HG02852 (cell line): ENCODE results near the gene CAVIN4.

Experiments used
- ATAC-seq: cut with Tn5 transposase; IDR thresholded peaks from one replicate; pipeline ENCODE4 v1.9.1; 2021; ENCODE audit warnings: mild to moderate bottlenecking, moderate library complexity; ENCODE audit not compliant: unreplicated experiment

The CAVIN4 gene

GRCh38 chr9:100577776-100578448 lies at the start of gene CAVIN4:
Gene CAVIN4, plus strand, starts transcription at chr9:100578079. Its CDS starts 65 bp downstream, at chr9:100578144.
- no peak for ATAC-seq

- ATAC-seq = no peak
These were observed 43.5 kb upstream of the CAVIN4 start for GRCh38 chr9:100534401-100534800.

GRCh38 chr9:100540327-100540726 lies 37.6 kb upstream of the CAVIN4 start:
- ATAC-seq = no peak

- ATAC-seq = no peak
These were observed 28.8 kb upstream of the CAVIN4 start for GRCh38 chr9:100549048-100549447.

- ATAC-seq = peak; percentile 41
These were observed 22.9 kb upstream of the CAVIN4 start for GRCh38 chr9:100554935-100555401.

- peak; percentile 82 for ATAC-seq
These were observed 22.4 kb upstream of the CAVIN4 start for GRCh38 chr9:100555471-100555870.

- no peak for ATAC-seq
These were observed 20.8 kb upstream of the CAVIN4 start for GRCh38 chr9:100557053-100557452.

GRCh38 chr9:100561256-100561655 lies 16.6 kb upstream of the CAVIN4 start:
- ATAC-seq = no peak

GRCh38 chr9:100567856-100568255 lies 10.0 kb upstream of the CAVIN4 start:
- no peak for ATAC-seq

GRCh38 chr9:100573655-100574260 lies 4.1 kb upstream of the CAVIN4 start:
- ATAC-seq = no peak

- ATAC-seq = no peak
These were observed 2.9 kb upstream of the CAVIN4 start for GRCh38 chr9:100575006-100575405.

- ATAC-seq = no peak
These were observed 2.0 kb upstream of the CAVIN4 start for GRCh38 chr9:100575765-100576386.

- no peak for ATAC-seq
These were observed 731 bp downstream of the CAVIN4 start for GRCh38 chr9:100578610-100579009.

GRCh38 chr9:100579665-100580064 lies 1.8 kb downstream of the CAVIN4 start:
- ATAC-seq = no peak

GRCh38 chr9:100580257-100580656 lies 2.4 kb downstream of the CAVIN4 start:
- no peak for ATAC-seq

GRCh38 chr9:100581081-100581480 lies 3.2 kb downstream of the CAVIN4 start:
- no peak for ATAC-seq

GRCh38 chr9:100581661-100582060 lies 3.8 kb downstream of the CAVIN4 start:
- ATAC-seq = no peak

GRCh38 chr9:100583014-100583802 lies 5.3 kb downstream of the CAVIN4 start:
- ATAC-seq = no peak

- no peak for ATAC-seq
These were observed 7.1 kb downstream of the CAVIN4 start for GRCh38 chr9:100584951-100585350.

GRCh38 chr9:100586093-100586492 lies 8.2 kb downstream of the CAVIN4 start:
- ATAC-seq = no peak

GRCh38 chr9:100587375-100587774 lies 9.5 kb downstream of the CAVIN4 start:
- ATAC-seq = no peak
